GM23338 (cell line): ENCODE data around the gene WBP2NL. TPM values are rescaled to one million over a fixed set of nuclear protein-coding genes. Genes with fewer than 3 reads are reported as not detected.

Experiments used
- ATAC-seq: fragments of 200-7000 bp; cut with Tn5 transposase; 3 replicates; pipeline ENCODE4 v1.9.1; 2020
- DNase-seq: peaks from one replicate; pipeline ENCODE4 v3.0.0-alpha.2; 2015; ENCODE audit warnings: low spot score
- H2AFZ ChIP-seq: fragments of 200-600 bp; sonication (generic); 2 replicates; pipeline ENCODE4 v1.8.0; 2016; ENCODE audit warnings: antibody characterized with exemption, mild to moderate bottlenecking, moderate library complexity
- H3F3A ChIP-seq: fragments of 200-600 bp; sonication (generic); replicated peaks from 2 replicates; pipeline ENCODE4 v1.8.0; 2017; ENCODE audit warnings: antibody characterized with exemption, mixed run types, low read depth
- H3K27ac ChIP-seq: fragments of 200-600 bp; sonication (generic); 2 replicates; pipeline ENCODE4 v1.6.1; 2016; ENCODE audit warnings: low read depth
- H3K27me3 ChIP-seq: fragments of 200-600 bp; sonication (generic); 2 replicates; pipeline ENCODE4 v1.8.0; 2016; ENCODE audit warnings: mild to moderate bottlenecking, mixed run types, moderate library complexity; ENCODE audit not compliant: insufficient read depth
- H3K36me3 ChIP-seq: fragments of 200-600 bp; sonication (generic); 2 replicates; pipeline ENCODE4 v1.8.0; 2016; ENCODE audit warnings: mild to moderate bottlenecking; ENCODE audit not compliant: insufficient read depth
- H3K4me1 ChIP-seq: fragments of 200-600 bp; sonication (generic); 2 replicates; pipeline ENCODE4 v1.8.0; 2016; ENCODE audit warnings: mild to moderate bottlenecking, moderate library complexity; ENCODE audit not compliant: insufficient read depth
- H3K4me2 ChIP-seq: fragments of 200-600 bp; sonication (generic); 2 replicates; pipeline ENCODE4 v1.7.1; 2017; ENCODE audit warnings: mixed run types
- H3K4me3 ChIP-seq: fragments of 200-600 bp; sonication (generic); 2 replicates; pipeline ENCODE4 v1.6.1; 2016; ENCODE audit warnings: mixed run types
- H3K79me2 ChIP-seq: fragments of 200-600 bp; sonication (generic); replicated peaks from 2 replicates; pipeline ENCODE4 v1.8.0; 2017; ENCODE audit warnings: mild to moderate bottlenecking; ENCODE audit not compliant: insufficient read depth
- H3K9me2 ChIP-seq: fragments of 200-600 bp; sonication (generic); 2 replicates; pipeline ENCODE4 v1.8.0; 2017; ENCODE audit not compliant: insufficient read depth
- H4K20me1 ChIP-seq: fragments of 200-600 bp; sonication (generic); replicated peaks from 2 replicates; pipeline ENCODE4 v1.8.0; 2017; ENCODE audit warnings: mild to moderate bottlenecking; ENCODE audit not compliant: insufficient read depth
- H3K27ac Mint-ChIP-seq: 2 replicates; pipeline ENCODE4 v1.8.0; 2020; ENCODE audit warnings: inconsistent platforms, mild to moderate bottlenecking, moderate library complexity, mixed read lengths
- H3K27me3 Mint-ChIP-seq: 3 replicates; pipeline ENCODE4 v1.8.0; 2022; ENCODE audit warnings: low read depth, mild to moderate bottlenecking, moderate library complexity, mixed read lengths, inconsistent platforms; ENCODE audit not compliant: insufficient read depth, poor library complexity
- H3K36me3 Mint-ChIP-seq: 3 replicates; pipeline ENCODE4 v1.8.0; 2021; ENCODE audit warnings: low read depth, mild to moderate bottlenecking, inconsistent platforms, moderate library complexity, mixed read lengths
- H3K4me1 Mint-ChIP-seq: 3 replicates; pipeline ENCODE4 v1.8.0; 2020; ENCODE audit warnings: mild to moderate bottlenecking, inconsistent platforms, mixed read lengths
- H3K4me3 Mint-ChIP-seq: 3 replicates; pipeline ENCODE4 v1.8.0; 2021; ENCODE audit warnings: moderate library complexity, mild to moderate bottlenecking, inconsistent platforms, mixed read lengths
- H3K9me3 Mint-ChIP-seq: 3 replicates; pipeline ENCODE4 v1.8.0; 2020; ENCODE audit warnings: moderate library complexity, mild to moderate bottlenecking, inconsistent platforms, mixed read lengths
- EZH2 ChIP-seq: fragments of 200-600 bp; sonication (generic); IDR thresholded peaks from one replicate; pipeline ENCODE4 v1.8.0; 2017; ENCODE audit warnings: antibody characterized with exemption, mild to moderate bottlenecking, low read depth; ENCODE audit not compliant: unreplicated experiment
- JUNB ChIP-seq: IDR thresholded peaks from one replicate; pipeline ENCODE4 v1.6.1; 2016; ENCODE audit warnings: antibody characterized with exemption; ENCODE audit not compliant: unreplicated experiment
- NANOG ChIP-seq: IDR thresholded peaks from 2 replicates; pipeline ENCODE4 v1.6.1; 2016; ENCODE audit warnings: antibody characterized with exemption, borderline replicate concordance
- POLR2AphosphoS5 ChIP-seq: IDR thresholded peaks from 2 replicates; pipeline ENCODE4 v1.6.1; 2016; ENCODE audit warnings: antibody characterized with exemption, low read depth
- STAT1 ChIP-seq: IDR thresholded peaks from one replicate; pipeline ENCODE4 v1.6.1; 2016; ENCODE audit warnings: antibody characterized with exemption; ENCODE audit not compliant: unreplicated experiment
- ZNF114 ChIP-seq: fragments of 250-450 bp; sonication (Bioruptor Pico); IDR thresholded peaks from 2 replicates; pipeline ENCODE4 v1.5.0; 2020; ENCODE audit warnings: mild to moderate bottlenecking, moderate library complexity
- ZNF331 ChIP-seq: fragments of 250-450 bp; sonication (Bioruptor Pico); IDR thresholded peaks from 2 replicates; pipeline ENCODE4 v1.5.0; 2020; ENCODE audit warnings: low read depth, mild to moderate bottlenecking, moderate library complexity
- long read RNA-seq: library from polyadenylated mRNA; unstranded; transcript quantifications from one replicate; pipeline ENCODE4 v2.0.0, GENCODE V29; 2020; ENCODE audit not compliant: unreplicated experiment
- polyA plus RNA-seq: library from polyadenylated mRNA; unstranded; fragments of >200 nt; fragmentation: Nextera tagmentation; extraction: Ambion mirVana; gene quantifications from 2 replicates; pipeline ENCODE4 v1.2.1, GENCODE V29; 2016
- total RNA-seq: library from RNA; depleted of rRNA; stranded (reverse); fragments of >200 nt; shearing (Covaris generic); gene quantifications from 2 replicates; pipeline ENCODE4 v1.2.3, GENCODE V29; 2014; rRNA removed
- TF ChIP-seq, protein P1 (sequence below): fragments of 250-450 bp; sonication (Bioruptor Pico); IDR thresholded peaks from 2 replicates; pipeline ENCODE4 v1.5.0; 2020; ENCODE audit warnings: mild to moderate bottlenecking, moderate library complexity
- TF ChIP-seq, protein P2 (sequence below), 2 experiments: fragments of 200-600 bp in 1 of 2; sonication (generic) in 1 of 2; conservative IDR thresholded peaks; 2 replicates each; pipeline versions ENCODE4 v1.5.1 to v1.6.1; 2016 to 2017; ENCODE audit warnings: antibody characterized with exemption in 2 of 2, low read depth in 2 of 2, mild to moderate bottlenecking in 2 of 2, moderate library complexity in 1 of 2
- TF ChIP-seq, protein P3 (sequence below): IDR thresholded peaks from 2 replicates; pipeline ENCODE4 v1.6.1; 2016; ENCODE audit warnings: antibody characterized with exemption
- TF ChIP-seq, protein P4 (sequence below): IDR thresholded peaks from one replicate; pipeline ENCODE4 v1.6.1; 2018; ENCODE audit warnings: antibody characterized with exemption; ENCODE audit not compliant: unreplicated experiment

WBP2NL gene, protein sequence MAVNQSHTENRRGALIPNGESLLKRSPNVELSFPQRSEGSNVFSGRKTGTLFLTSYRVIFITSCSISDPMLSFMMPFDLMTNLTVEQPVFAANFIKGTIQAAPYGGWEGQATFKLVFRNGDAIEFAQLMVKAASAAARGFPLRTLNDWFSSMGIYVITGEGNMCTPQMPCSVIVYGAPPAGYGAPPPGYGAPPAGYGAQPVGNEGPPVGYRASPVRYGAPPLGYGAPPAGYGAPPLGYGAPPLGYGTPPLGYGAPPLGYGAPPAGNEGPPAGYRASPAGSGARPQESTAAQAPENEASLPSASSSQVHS
- total RNA-seq (0.14 and 0.39 TPM in 2 replicates), polyA plus RNA-seq (not detected in 2 replicates)
- long read RNA-seq = 0 reads

DNA sequence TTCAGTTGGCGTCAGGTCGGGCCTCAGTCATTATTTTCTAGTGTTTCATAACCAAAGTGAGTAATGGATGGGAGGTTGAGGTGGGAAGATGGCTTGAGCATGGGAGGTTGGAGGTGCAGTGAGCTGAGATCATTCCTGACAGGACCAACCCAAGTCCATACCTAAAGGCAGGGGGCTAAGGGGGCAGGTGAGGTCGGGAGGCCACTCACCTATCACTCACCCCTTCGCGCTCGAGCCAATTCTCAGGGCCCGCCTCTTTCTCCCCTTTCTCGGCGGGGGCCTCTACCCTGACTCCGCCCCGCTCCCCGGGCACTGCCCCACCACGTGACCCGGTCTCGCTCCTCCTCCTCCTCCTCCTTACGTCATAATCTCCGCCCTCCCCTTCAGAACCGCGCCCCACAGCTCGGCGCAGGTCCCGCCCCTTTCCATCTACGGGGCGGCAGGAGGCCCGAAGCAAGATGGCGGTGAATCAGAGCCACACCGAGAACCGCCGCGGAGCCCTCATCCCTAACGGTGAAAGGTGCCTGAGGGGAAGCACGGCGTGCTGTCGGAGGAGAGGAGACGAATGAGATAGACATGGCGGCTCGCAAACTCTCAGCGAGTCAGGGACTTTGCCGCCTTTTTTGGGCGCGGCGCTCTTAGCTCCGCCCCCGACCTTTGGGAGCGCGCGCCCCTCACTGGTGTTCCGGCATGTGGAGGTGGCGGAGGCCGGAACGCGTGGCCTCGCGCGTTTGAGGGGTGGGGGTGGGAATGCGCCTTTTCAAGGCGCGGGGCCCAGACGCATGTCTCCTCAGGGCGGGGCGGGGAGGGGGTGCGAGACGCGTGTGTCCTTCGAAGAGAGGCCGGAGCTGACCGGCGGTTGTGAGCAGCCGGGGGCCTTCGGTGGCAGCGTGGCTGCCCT lies at the start of gene WBP2NL:
TSS of gene WBP2NL (plus strand) at position 428 of the 901 bp plus-strand sequence. CDS start at position 459, 31 bp downstream.
- Histone ChIP-seq H2AFZ (no peak within 1 kb of the TSS), H3F3A (no peaks in the 10 kb centered on the region), H3K4me3 (no peak within 1 kb of the TSS), H3K27me3 (no peaks in the 10 kb centered on the region), H4K20me1 (no peaks in the 10 kb centered on the region; the same call in 1 of the 2 replicates), H3K9me2 (no peaks in the 10 kb centered on the region), H3K4me1 (no peaks in the 10 kb centered on the region), H3K27ac (no peak within 1 kb of the TSS), H3K4me2 (no peak within 1 kb of the TSS), H3K36me3 (no peaks in the 10 kb centered on the region), H3K79me2 (no peaks in the 10 kb centered on the region)
- DNase-seq (peak; percentile 37), ATAC-seq (no peak; the same call in 2 of the 3 replicates)
- Mint-ChIP-seq H3K27me3 (peaks cover 1% of the 10 kb centered on the region), H3K4me3 (no peak within 1 kb of the TSS), H3K27ac (no peak within 1 kb of the TSS), H3K4me1 (peaks cover 8% of the 10 kb centered on the region; the same call in 2 of the 3 replicates), H3K36me3 (peaks cover 10% of the 10 kb centered on the region), H3K9me3 (no peaks in the 10 kb centered on the region)
- TF ChIP-seq, protein P1, sequence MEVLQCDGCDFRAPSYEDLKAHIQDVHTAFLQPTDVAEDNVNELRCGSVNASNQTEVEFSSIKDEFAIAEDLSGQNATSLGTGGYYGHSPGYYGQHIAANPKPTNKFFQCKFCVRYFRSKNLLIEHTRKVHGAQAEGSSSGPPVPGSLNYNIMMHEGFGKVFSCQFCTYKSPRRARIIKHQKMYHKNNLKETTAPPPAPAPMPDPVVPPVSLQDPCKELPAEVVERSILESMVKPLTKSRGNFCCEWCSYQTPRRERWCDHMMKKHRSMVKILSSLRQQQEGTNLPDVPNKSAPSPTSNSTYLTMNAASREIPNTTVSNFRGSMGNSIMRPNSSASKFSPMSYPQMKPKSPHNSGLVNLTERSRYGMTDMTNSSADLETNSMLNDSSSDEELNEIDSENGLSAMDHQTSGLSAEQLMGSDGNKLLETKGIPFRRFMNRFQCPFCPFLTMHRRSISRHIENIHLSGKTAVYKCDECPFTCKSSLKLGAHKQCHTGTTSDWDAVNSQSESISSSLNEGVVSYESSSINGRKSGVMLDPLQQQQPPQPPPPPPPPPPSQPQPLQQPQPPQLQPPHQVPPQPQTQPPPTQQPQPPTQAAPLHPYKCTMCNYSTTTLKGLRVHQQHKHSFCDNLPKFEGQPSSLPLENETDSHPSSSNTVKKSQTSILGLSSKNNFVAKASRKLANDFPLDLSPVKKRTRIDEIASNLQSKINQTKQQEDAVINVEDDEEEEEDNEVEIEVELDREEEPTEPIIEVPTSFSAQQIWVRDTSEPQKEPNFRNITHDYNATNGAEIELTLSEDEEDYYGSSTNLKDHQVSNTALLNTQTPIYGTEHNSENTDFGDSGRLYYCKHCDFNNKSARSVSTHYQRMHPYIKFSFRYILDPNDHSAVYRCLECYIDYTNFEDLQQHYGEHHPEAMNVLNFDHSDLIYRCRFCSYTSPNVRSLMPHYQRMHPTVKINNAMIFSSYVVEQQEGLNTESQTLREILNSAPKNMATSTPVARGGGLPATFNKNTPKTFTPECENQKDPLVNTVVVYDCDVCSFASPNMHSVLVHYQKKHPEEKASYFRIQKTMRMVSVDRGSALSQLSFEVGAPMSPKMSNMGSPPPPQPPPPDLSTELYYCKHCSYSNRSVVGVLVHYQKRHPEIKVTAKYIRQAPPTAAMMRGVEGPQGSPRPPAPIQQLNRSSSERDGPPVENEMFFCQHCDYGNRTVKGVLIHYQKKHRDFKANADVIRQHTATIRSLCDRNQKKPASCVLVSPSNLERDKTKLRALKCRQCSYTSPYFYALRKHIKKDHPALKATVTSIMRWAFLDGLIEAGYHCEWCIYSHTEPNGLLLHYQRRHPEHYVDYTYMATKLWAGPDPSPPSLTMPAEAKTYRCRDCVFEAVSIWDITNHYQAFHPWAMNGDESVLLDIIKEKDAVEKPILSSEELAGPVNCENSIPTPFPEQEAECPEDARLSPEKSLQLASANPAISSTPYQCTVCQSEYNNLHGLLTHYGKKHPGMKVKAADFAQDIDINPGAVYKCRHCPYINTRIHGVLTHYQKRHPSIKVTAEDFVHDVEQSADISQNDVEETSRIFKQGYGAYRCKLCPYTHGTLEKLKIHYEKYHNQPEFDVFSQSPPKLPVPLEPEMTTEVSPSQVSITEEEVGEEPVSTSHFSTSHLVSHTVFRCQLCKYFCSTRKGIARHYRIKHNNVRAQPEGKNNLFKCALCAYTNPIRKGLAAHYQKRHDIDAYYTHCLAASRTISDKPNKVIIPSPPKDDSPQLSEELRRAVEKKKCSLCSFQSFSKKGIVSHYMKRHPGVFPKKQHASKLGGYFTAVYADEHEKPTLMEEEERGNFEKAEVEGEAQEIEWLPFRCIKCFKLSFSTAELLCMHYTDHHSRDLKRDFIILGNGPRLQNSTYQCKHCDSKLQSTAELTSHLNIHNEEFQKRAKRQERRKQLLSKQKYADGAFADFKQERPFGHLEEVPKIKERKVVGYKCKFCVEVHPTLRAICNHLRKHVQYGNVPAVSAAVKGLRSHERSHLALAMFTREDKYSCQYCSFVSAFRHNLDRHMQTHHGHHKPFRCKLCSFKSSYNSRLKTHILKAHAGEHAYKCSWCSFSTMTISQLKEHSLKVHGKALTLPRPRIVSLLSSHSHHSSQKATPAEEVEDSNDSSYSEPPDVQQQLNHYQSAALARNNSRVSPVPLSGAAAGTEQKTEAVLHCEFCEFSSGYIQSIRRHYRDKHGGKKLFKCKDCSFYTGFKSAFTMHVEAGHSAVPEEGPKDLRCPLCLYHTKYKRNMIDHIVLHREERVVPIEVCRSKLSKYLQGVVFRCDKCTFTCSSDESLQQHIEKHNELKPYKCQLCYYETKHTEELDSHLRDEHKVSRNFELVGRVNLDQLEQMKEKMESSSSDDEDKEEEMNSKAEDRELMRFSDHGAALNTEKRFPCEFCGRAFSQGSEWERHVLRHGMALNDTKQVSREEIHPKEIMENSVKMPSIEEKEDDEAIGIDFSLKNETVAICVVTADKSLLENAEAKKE (CRISPR knock-in tag) = no peak
- TF ChIP-seq, protein P2, sequence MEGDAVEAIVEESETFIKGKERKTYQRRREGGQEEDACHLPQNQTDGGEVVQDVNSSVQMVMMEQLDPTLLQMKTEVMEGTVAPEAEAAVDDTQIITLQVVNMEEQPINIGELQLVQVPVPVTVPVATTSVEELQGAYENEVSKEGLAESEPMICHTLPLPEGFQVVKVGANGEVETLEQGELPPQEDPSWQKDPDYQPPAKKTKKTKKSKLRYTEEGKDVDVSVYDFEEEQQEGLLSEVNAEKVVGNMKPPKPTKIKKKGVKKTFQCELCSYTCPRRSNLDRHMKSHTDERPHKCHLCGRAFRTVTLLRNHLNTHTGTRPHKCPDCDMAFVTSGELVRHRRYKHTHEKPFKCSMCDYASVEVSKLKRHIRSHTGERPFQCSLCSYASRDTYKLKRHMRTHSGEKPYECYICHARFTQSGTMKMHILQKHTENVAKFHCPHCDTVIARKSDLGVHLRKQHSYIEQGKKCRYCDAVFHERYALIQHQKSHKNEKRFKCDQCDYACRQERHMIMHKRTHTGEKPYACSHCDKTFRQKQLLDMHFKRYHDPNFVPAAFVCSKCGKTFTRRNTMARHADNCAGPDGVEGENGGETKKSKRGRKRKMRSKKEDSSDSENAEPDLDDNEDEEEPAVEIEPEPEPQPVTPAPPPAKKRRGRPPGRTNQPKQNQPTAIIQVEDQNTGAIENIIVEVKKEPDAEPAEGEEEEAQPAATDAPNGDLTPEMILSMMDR (conservative IDR thresholded peaks at IDR 0.05; ENCODE audit: low read depth in 2 of 2) = no peak
- TF ChIP-seq STAT1 (no peak), ZNF114 (CRISPR knock-in tag) (no peak), NANOG (no peak), EZH2 (no peak), JUNB (no peak), ZNF331 (CRISPR knock-in tag) (no peak), POLR2AphosphoS5 (no peak)
- TF ChIP-seq, protein P3, sequence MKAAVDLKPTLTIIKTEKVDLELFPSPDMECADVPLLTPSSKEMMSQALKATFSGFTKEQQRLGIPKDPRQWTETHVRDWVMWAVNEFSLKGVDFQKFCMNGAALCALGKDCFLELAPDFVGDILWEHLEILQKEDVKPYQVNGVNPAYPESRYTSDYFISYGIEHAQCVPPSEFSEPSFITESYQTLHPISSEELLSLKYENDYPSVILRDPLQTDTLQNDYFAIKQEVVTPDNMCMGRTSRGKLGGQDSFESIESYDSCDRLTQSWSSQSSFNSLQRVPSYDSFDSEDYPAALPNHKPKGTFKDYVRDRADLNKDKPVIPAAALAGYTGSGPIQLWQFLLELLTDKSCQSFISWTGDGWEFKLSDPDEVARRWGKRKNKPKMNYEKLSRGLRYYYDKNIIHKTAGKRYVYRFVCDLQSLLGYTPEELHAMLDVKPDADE = no peak
- TF ChIP-seq, protein P4, sequence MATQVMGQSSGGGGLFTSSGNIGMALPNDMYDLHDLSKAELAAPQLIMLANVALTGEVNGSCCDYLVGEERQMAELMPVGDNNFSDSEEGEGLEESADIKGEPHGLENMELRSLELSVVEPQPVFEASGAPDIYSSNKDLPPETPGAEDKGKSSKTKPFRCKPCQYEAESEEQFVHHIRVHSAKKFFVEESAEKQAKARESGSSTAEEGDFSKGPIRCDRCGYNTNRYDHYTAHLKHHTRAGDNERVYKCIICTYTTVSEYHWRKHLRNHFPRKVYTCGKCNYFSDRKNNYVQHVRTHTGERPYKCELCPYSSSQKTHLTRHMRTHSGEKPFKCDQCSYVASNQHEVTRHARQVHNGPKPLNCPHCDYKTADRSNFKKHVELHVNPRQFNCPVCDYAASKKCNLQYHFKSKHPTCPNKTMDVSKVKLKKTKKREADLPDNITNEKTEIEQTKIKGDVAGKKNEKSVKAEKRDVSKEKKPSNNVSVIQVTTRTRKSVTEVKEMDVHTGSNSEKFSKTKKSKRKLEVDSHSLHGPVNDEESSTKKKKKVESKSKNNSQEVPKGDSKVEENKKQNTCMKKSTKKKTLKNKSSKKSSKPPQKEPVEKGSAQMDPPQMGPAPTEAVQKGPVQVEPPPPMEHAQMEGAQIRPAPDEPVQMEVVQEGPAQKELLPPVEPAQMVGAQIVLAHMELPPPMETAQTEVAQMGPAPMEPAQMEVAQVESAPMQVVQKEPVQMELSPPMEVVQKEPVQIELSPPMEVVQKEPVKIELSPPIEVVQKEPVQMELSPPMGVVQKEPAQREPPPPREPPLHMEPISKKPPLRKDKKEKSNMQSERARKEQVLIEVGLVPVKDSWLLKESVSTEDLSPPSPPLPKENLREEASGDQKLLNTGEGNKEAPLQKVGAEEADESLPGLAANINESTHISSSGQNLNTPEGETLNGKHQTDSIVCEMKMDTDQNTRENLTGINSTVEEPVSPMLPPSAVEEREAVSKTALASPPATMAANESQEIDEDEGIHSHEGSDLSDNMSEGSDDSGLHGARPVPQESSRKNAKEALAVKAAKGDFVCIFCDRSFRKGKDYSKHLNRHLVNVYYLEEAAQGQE = no peak
